HCT116 (cell line): ENCODE data around the gene TLL2. TPM values are rescaled to one million over a fixed set of nuclear protein-coding genes. Genes with fewer than 3 reads are reported as not detected.

Experiments
- ATAC-seq: fragments of 200-7000 bp; cut with Tn5 transposase; 2 replicates; pipeline ENCODE4 v1.9.1; 2020; ENCODE audit warnings: mild to moderate bottlenecking, moderate library complexity
- BruUV-seq: library from RNA; stranded (reverse); fragments of 400-500 nt; replicated peaks from 2 replicates; lab custom pipeline; 2021; lab: Mats Ljungman, UMichigan
- CTCF ChIA-PET: fragments of 300-600 bp; sonication (Branson Sonifier 250); formaldehyde crosslinking; loops from one replicate; lab custom pipeline; 2021; ENCODE audit warnings: antibody characterized with exemption; lab: Charles Lee
- POLR2A ChIA-PET: fragments of 300-600, 350-600 bp; sonication (Branson Sonifier 250); formaldehyde crosslinking; loops from one replicate; lab custom pipeline; 2021; ENCODE audit warnings: antibody characterized with exemption; lab: Charles Lee
- RAD21 ChIA-PET, 2 experiments: fragments of 300-600 bp; sonication (Branson Sonifier 250); formaldehyde crosslinking; loops; one replicate each; lab custom pipeline; 2023; ENCODE audit warnings: low total read pairs in 2 of 2; ENCODE audit not compliant: uncharacterized antibody in 2 of 2, unreplicated experiment in 2 of 2, low non-redundant PET in 1 of 2; lab: Charles Lee
- DNase-seq: peaks from one replicate; pipeline ENCODE4 v3.0.0-alpha.2; 2010; ENCODE audit warnings: low read depth, low spot score
- H2AFZ ChIP-seq: fragments of 200-600 bp; shearing (Covaris generic), sonication (generic); 2 replicates; pipeline ENCODE4 v1.6.1; 2017; ENCODE audit warnings: low read depth, mixed run types, mixed read lengths, antibody characterized with exemption, low read length; ENCODE audit not compliant: poor library complexity, severe bottlenecking
- H3K27ac ChIP-seq: 2 replicates; pipeline ENCODE4 v1.5.1; 2012; ENCODE audit warnings: low read depth, low read length
- H3K27me3 ChIP-seq: fragments of 200-600 bp; sonication (generic); 2 replicates; pipeline ENCODE4 v1.6.1; 2016; ENCODE audit warnings: mixed run types, low read length, mixed read lengths; ENCODE audit not compliant: insufficient read depth
- H3K36me3 ChIP-seq, 2 experiments: fragments of 200-500 bp in 1 of 2; fragments of 200-600 bp in 1 of 2; sonication (Bioruptor generic) in 1 of 2; sonication (generic) in 1 of 2; 2 replicates each; pipeline versions ENCODE4 v1.5.1 to v1.6.1; 2014 to 2016; ENCODE audit warnings: low read length in 2 of 2, inconsistent platforms in 1 of 2, mixed read lengths in 1 of 2, mixed run types in 1 of 2; ENCODE audit not compliant: insufficient read depth in 2 of 2, control insufficient read depth in 1 of 2
- H3K4me1 ChIP-seq, 2 experiments: fragments of 200-600 bp in 1 of 2; sonication (generic) in 1 of 2; 2 replicates each; pipeline versions ENCODE4 v1.5.1 to v1.6.1; 2012 to 2017; ENCODE audit warnings: low read length in 2 of 2, inconsistent platforms in 1 of 2, mild to moderate bottlenecking in 1 of 2, mixed read lengths in 1 of 2, mixed run types in 1 of 2, moderate library complexity in 1 of 2; ENCODE audit not compliant: insufficient read depth in 2 of 2, control insufficient read depth in 1 of 2
- H3K4me2 ChIP-seq: fragments of 200-600 bp; sonication (generic); 2 replicates; pipeline ENCODE4 v1.6.1; 2017; ENCODE audit warnings: mixed run types, low read length, mixed read lengths
- H3K4me3 ChIP-seq, 2 experiments: fragments of 200-600 bp in 1 of 2; sonication (generic) in 1 of 2; replicated peaks in 1 of 2; 2 replicates each; pipeline ENCODE4 v1.5.1; 2011 to 2016; ENCODE audit warnings: low read length in 2 of 2, control low read depth in 1 of 2, low read depth in 1 of 2, mild to moderate bottlenecking in 1 of 2, mixed read lengths in 1 of 2, mixed run types in 1 of 2
- H3K79me2 ChIP-seq: fragments of 200-600 bp; sonication (generic); 2 replicates; pipeline ENCODE4 v1.6.1; 2017; ENCODE audit warnings: mild to moderate bottlenecking, mixed run types, low read length, moderate library complexity, mixed read lengths; ENCODE audit not compliant: insufficient read depth
- H3K9ac ChIP-seq: fragments of 200-600 bp; sonication (generic); 2 replicates; pipeline ENCODE4 v1.6.1; 2016; ENCODE audit warnings: low read length, mixed read lengths
- H3K9me2 ChIP-seq: fragments of 200-600 bp; sonication (generic), shearing (Covaris generic); 2 replicates; pipeline ENCODE4 v1.6.1; 2017; ENCODE audit warnings: mixed run types, mild to moderate bottlenecking, moderate library complexity; ENCODE audit not compliant: insufficient read depth
- H3K9me3 ChIP-seq, 2 experiments: fragments of 200-500 bp in 1 of 2; fragments of 200-600 bp in 1 of 2; sonication (Bioruptor generic) in 1 of 2; sonication (generic) in 1 of 2; 2 replicates each; pipeline ENCODE4 v1.6.1; 2014 to 2017; ENCODE audit warnings: low read length in 2 of 2, mixed read lengths in 2 of 2, inconsistent platforms in 1 of 2, low read depth in 1 of 2, mild to moderate bottlenecking in 1 of 2, mixed run types in 1 of 2, moderate library complexity in 1 of 2; ENCODE audit not compliant: control insufficient read depth in 1 of 2, insufficient read depth in 1 of 2
- H4K20me1 ChIP-seq: fragments of 200-600 bp; sonication (generic), shearing (Covaris generic); 2 replicates; pipeline ENCODE4 v1.6.1; 2017; ENCODE audit warnings: mixed run types, mild to moderate bottlenecking, moderate library complexity; ENCODE audit not compliant: insufficient read depth
- CBX3 ChIP-seq: IDR thresholded peaks from 2 replicates; pipeline ENCODE4 v1.6.1; 2012; ENCODE audit warnings: low read depth
- CEBPB ChIP-seq: IDR thresholded peaks from 2 replicates; pipeline ENCODE4 v1.6.1; 2012; ENCODE audit warnings: low read depth
- CTCF ChIP-seq, 3 experiments: fragments of 200-600 bp in 1 of 3; sonication (generic) in 1 of 3; IDR thresholded peaks in 2 of 3; conservative IDR thresholded peaks in 1 of 3; 2 replicates each; pipeline ENCODE4 v1.5.1; 2012 to 2017; ENCODE audit warnings: low read depth in 2 of 3, low read length in 2 of 3, antibody characterized with exemption in 1 of 3, borderline replicate concordance in 1 of 3, control low read depth in 1 of 3, mild to moderate bottlenecking in 1 of 3, mixed read lengths in 1 of 3, mixed run types in 1 of 3, moderate library complexity in 1 of 3; ENCODE audit not compliant: insufficient read depth in 1 of 3
- EGR1 ChIP-seq: IDR thresholded peaks from 2 replicates; pipeline ENCODE4 v1.6.1; 2012; ENCODE audit warnings: low read depth
- ELF1 ChIP-seq: IDR thresholded peaks from 2 replicates; pipeline ENCODE4 v1.6.1; 2012; ENCODE audit warnings: low read depth, borderline replicate concordance
- EZH2 ChIP-seq: fragments of 200-600 bp; sonication (generic); IDR thresholded peaks from 2 replicates; pipeline ENCODE4 v1.6.1; 2017; ENCODE audit warnings: antibody characterized with exemption, mixed run types
- EZH2phosphoT487 ChIP-seq: fragments of 200-600 bp; IDR thresholded peaks from 2 replicates; pipeline ENCODE4 v1.6.1; 2018; ENCODE audit warnings: antibody characterized with exemption, borderline replicate concordance
- MAX ChIP-seq: IDR thresholded peaks from 2 replicates; pipeline ENCODE4 v1.6.1; 2012
- POLR2AphosphoS5 ChIP-seq: IDR thresholded peaks from 2 replicates; pipeline ENCODE4 v1.6.1; 2011; ENCODE audit warnings: mild to moderate bottlenecking, low read depth, low read length, moderate library complexity
- RAD21 ChIP-seq: IDR thresholded peaks from 2 replicates; pipeline ENCODE4 v1.6.1; 2012; ENCODE audit warnings: low read depth, mild to moderate bottlenecking
- SP1 ChIP-seq: IDR thresholded peaks from 2 replicates; pipeline ENCODE4 v1.6.1; 2012; ENCODE audit warnings: low read depth
- YY1 ChIP-seq: IDR thresholded peaks from 2 replicates; pipeline ENCODE4 v1.6.1; 2011; ENCODE audit warnings: low read length, low read depth, moderate library complexity, mild to moderate bottlenecking; ENCODE audit not compliant: insufficient replicate concordance; ENCODE audit errors: extremely low read depth
- ZBTB33 ChIP-seq: IDR thresholded peaks from 2 replicates; pipeline ENCODE4 v1.6.1; 2011; ENCODE audit warnings: mild to moderate bottlenecking, low read length, moderate library complexity; ENCODE audit not compliant: insufficient replicate concordance; ENCODE audit errors: extremely low read depth
- intact Hi-C: fragments of 100-400 bp; cut with micrococcal nuclease; formaldehyde crosslinking; loops from 2 replicates; pipeline ENCODE4 v1.10.0; 2022
- total RNA-seq: library from RNA; stranded (reverse); gene quantifications from one replicate; pipeline ENCODE4 v1.2.1, GENCODE V29; 2021; ENCODE audit not compliant: unreplicated experiment
- TF ChIP-seq, protein P1 (sequence below): IDR thresholded peaks from 2 replicates; pipeline ENCODE4 v1.6.1; 2012; ENCODE audit warnings: low read depth

TLL2 gene
- total RNA-seq, 1 experiment from 2014 or later: 1.3 TPM

DNA sequence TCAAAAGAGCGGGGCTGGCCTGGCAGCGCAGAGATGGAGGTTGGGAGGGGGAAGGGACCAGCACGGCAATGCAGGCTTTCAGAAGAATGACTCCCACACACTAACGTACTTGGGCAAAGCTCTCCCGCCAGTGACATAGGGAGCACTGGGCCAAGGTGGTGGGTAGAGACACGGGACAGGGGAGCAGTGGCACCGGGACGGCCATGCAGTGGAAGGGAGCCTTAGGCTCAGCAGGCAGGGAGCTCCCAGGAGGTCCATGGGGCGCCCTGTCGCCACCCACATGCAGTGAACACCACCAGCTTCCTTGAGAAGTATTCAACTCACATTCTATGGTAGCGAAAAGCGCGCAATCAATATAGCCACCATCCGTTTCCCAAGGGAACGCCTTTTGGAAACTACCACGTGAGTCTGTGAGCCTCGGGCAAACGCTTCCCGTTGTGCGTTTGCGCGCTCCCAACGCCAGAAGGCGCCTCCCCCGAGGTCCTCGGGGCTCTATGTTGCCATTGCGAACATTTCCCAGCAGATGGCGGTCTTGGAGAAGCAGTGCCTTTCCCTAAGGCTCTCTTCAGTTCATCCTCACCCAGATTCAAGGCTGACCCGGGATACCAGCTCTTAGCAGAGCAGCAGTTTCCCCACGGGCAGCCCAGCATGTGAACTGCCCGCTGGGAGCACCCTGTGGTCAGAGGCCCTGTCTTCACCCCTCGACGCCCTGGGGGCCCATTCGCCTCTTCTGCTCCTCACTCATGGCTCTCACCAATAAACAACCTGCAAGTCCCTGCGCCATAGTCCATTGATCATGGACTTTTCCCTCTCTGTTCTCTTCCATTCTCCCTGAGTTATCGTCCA lies 138.5 kb downstream of the TLL2 start:
- TF ChIP-seq YY1 (peak; percentile 46), POLR2AphosphoS5 (0 out of 2 replicates have a peak, but pooled peaks have one; percentile 20), EZH2phosphoT487 (no peak), MAX (peak; percentile 91), RAD21 (peak; percentile 93), CTCF (IDR thresholded peaks at IDR 0.05 in 2 of 3, conservative IDR thresholded peaks at IDR 0.05 in 1 of 3; ENCODE audit: borderline replicate concordance in 1 of 3, insufficient read depth in 1 of 3, low read depth in 2 of 3, low read length in 2 of 3) (peak; percentile 93 to 99 (median 97)), CEBPB (no peak), ZBTB33 (no peak), SP1 (no peak), ELF1 (no peak), EZH2 (no peak), EGR1 (no peak), CBX3 (peak; percentile 45; the same call in 1 of the 2 replicates)
- TF ChIP-seq, protein P1, sequence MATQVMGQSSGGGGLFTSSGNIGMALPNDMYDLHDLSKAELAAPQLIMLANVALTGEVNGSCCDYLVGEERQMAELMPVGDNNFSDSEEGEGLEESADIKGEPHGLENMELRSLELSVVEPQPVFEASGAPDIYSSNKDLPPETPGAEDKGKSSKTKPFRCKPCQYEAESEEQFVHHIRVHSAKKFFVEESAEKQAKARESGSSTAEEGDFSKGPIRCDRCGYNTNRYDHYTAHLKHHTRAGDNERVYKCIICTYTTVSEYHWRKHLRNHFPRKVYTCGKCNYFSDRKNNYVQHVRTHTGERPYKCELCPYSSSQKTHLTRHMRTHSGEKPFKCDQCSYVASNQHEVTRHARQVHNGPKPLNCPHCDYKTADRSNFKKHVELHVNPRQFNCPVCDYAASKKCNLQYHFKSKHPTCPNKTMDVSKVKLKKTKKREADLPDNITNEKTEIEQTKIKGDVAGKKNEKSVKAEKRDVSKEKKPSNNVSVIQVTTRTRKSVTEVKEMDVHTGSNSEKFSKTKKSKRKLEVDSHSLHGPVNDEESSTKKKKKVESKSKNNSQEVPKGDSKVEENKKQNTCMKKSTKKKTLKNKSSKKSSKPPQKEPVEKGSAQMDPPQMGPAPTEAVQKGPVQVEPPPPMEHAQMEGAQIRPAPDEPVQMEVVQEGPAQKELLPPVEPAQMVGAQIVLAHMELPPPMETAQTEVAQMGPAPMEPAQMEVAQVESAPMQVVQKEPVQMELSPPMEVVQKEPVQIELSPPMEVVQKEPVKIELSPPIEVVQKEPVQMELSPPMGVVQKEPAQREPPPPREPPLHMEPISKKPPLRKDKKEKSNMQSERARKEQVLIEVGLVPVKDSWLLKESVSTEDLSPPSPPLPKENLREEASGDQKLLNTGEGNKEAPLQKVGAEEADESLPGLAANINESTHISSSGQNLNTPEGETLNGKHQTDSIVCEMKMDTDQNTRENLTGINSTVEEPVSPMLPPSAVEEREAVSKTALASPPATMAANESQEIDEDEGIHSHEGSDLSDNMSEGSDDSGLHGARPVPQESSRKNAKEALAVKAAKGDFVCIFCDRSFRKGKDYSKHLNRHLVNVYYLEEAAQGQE: no peak
- no peak overlapping the region; the same call in 1 of the 2 replicates for H3K27ac ChIP-seq
- POLR2A ChIA-PET: no interaction called here
- peak overlapping the region; percentile 63 for H3K4me2 ChIP-seq
- no peaks in the 10 kb centered on the region for H3K36me3 ChIP-seq
- ATAC-seq (peak; percentile 91), DNase-seq (peak; percentile 81)
- no TSS peak for BruUV-seq
- no peaks in the 10 kb centered on the region for H3K9me2 ChIP-seq
- H3K9me3 ChIP-seq: no peaks in the 10 kb centered on the region
- H3K4me3 ChIP-seq: peak overlapping the region; percentile 27 to 29; a peak in 3 of 4 replicates
- H3K4me1 ChIP-seq: peaks cover 0 to 24% of the 10 kb centered on the region in 2 experiments; a peak in 3 of 4 replicates
- RAD21 ChIA-PET: interaction anchor here (0.8 kb wide), 2 partner anchors 135 to 136 kb away, joined by 3 read pairs; no protein-coding TSS in a partner anchor
- no peaks in the 10 kb centered on the region for H3K79me2 ChIP-seq
- peak overlapping the region; percentile 94 for H2AFZ ChIP-seq
- no peaks in the 10 kb centered on the region for H3K27me3 ChIP-seq
- no peaks in the 10 kb centered on the region for H4K20me1 ChIP-seq
- CTCF ChIA-PET: interaction anchor here (0.6 to 2.0 kb wide), 12 partner anchors 34 to 698 kb away, joined by 3 to 11 read pairs (median 4); partner anchors contain the start of gene TLL2
- peak overlapping the region; percentile 38 for H3K9ac ChIP-seq
- intact Hi-C loops: loop anchor here (1.0 to 10.0 kb wide), 4 partner anchors 40 to 457 kb away; partner anchors contain the start of gene LCOR
